HEK293T (cell line): ENCODE results near the gene FGFBP3.

Experiments used
- ARNT ChIP-seq: fragments of 450-650 bp; IDR thresholded peaks from 2 replicates; pipeline ENCODE4 v1.6.1; 2017; ENCODE audit warnings: mild to moderate bottlenecking
- BHLHE40 ChIP-seq: fragments of 450-650 bp; IDR thresholded peaks from 2 replicates; pipeline ENCODE4 v1.6.1; 2016; ENCODE audit warnings: mild to moderate bottlenecking, moderate library complexity, borderline replicate concordance
- ELF4 ChIP-seq: fragments of 450-650 bp; IDR thresholded peaks from 2 replicates; pipeline ENCODE4 v1.6.1; 2017; ENCODE audit warnings: antibody characterized with exemption
- FOXA1 ChIP-seq: fragments of 450-650 bp; IDR thresholded peaks from 2 replicates; pipeline ENCODE4 v1.6.1; 2016; ENCODE audit warnings: mild to moderate bottlenecking
- FOXM1 ChIP-seq: fragments of 450-650 bp; IDR thresholded peaks from 2 replicates; pipeline ENCODE4 v1.6.1; 2017; ENCODE audit warnings: mild to moderate bottlenecking, borderline replicate concordance
- L3MBTL2 ChIP-seq: fragments of 450-650 bp; conservative IDR thresholded peaks from 2 replicates; pipeline ENCODE4 v1.6.1; 2016; ENCODE audit warnings: mild to moderate bottlenecking
- LEF1 ChIP-seq: fragments of 450-650 bp; IDR thresholded peaks from 2 replicates; pipeline ENCODE4 v1.6.1; 2017; ENCODE audit warnings: mild to moderate bottlenecking, borderline replicate concordance
- NFRKB ChIP-seq: fragments of 450-650 bp; IDR thresholded peaks from 2 replicates; pipeline ENCODE4 v1.6.1; 2016; ENCODE audit warnings: mild to moderate bottlenecking, moderate library complexity
- SP1 ChIP-seq: fragments of 450-650 bp; IDR thresholded peaks from 2 replicates; pipeline ENCODE4 v1.6.1; 2017
- SUZ12 ChIP-seq: fragments of 450-650 bp; IDR thresholded peaks from 2 replicates; pipeline ENCODE4 v1.6.1; 2016; ENCODE audit warnings: mild to moderate bottlenecking
- TARDBP ChIP-seq: fragments of 450-650 bp; IDR thresholded peaks from 2 replicates; pipeline ENCODE4 v1.6.1; 2016
- ZNF384 ChIP-seq: fragments of 450-650 bp; IDR thresholded peaks from 2 replicates; pipeline ENCODE4 v1.6.1; 2016

DNA sequence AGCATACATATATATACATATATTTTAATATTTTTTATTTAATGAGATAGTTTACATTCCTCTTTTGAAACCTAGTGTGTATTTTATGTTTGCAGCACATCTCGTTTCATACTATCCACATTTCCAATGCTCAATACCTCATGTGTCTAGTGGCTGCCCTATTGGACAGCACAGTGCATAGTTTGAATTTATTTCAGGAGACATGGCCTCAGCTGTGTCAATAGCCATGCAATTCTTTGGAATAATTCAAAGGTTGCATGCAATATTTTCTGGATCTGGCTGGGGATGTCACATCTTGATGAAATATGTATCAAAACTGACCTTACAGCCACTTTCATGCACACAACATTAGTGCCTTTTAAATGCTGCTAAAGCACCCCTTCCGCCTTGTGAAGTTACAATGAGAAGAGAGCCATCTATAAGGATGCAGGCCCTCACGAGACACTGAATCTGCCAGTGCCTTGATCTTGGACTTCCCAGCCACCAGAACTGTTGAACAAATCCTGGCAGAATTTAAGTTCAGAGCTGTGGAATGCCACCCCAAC lies 13.0 kb downstream of the FGFBP3 start:
- TF ChIP-seq TARDBP (no peak), SUZ12 (no peak), SP1 (no peak), FOXM1 (no peak), FOXA1 (no peak), ZNF384 (no peak), BHLHE40 (no peak), ELF4 (no peak), NFRKB (no peak), ARNT (no peak), LEF1 (no peak), L3MBTL2 (no peak)
